Breast epithelium (tissue), 3 donors: Measurements from ENCODE around the gene GSTT4.
"Not testable (repeated sequence)": the region's sequence is repeated elsewhere in the genome, so short reads cannot be mapped to it uniquely, and the experiment has no call there.

Experiments
- POLR2A ChIP-seq: fragments of 450-650 bp; IDR thresholded peaks from one replicate; pipeline ENCODE4 v1.6.1; 2016; ENCODE audit warnings: antibody characterized with exemption, mild to moderate bottlenecking, moderate library complexity
- POLR2AphosphoS5 ChIP-seq, 3 donors: sonication (generic); formaldehyde crosslinking; IDR thresholded peaks; one replicate each; pipeline ENCODE4 v1.6.1; 2017; ENCODE audit warnings: antibody characterized with exemption in 3 of 3

DNA sequence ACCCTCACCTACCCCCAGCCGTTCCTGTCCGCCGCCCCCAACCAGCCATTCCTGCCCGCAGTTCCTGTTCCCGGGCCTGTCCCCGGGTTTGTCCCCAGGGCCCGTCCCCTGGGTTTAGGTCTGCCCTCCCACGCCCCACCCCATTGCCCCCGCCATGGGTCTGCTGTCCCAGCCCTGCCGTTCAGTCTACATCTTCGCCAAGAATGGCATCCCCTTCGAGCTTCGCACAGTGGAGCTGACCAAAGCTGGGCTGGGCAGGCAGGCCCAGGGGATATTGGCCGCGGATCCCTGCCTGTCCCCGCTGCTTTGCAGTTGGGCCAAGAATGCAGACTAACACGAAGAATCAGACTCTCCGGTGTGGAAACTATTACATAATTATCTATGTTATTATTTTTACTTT lies 55.5 kb downstream of the GSTT4 start:
- TF ChIP-seq POLR2AphosphoS5 (IDR thresholded peaks at IDR 0.05); POLR2A: not testable (repeated sequence)
